Gastroesophageal sphincter (tissue), 4 donors: ENCODE measurements around the gene FANCL. TPM values are rescaled to one million over a fixed set of nuclear protein-coding genes. Genes with fewer than 3 reads are reported as not detected.
A peak's percentile ranks its signal among the peaks of the same experiment; 100 is the strongest.
"Not testable (repeated sequence)": the region's sequence is repeated elsewhere in the genome, so short reads cannot be mapped to it uniquely, and the experiment has no call there.

Experiments
- ATAC-seq: fragments of 150-250 bp; one replicate; pipeline ENCODE4 v1.9.1; 2016; ENCODE audit warnings: mild to moderate bottlenecking, moderate library complexity
- H3K27ac ChIP-seq, 4 donors: fragments of 200-600 bp; sonication (generic) in 3 of 4; 1 replicate in 3 of 4; 2 replicates in 1 of 4; pipeline ENCODE4 v1.5.1; 2016 to 2019
- H3K27me3 ChIP-seq: fragments of 200-600 bp; sonication (generic); one replicate; pipeline ENCODE4 v1.5.1; 2019
- H3K36me3 ChIP-seq, 2 donors: fragments of 200-600 bp; sonication (generic); one replicate each; pipeline ENCODE4 v1.5.1; 2019; ENCODE audit warnings: control low read depth in 1 of 2
- H3K4me1 ChIP-seq, 3 donors: fragments of 200-600 bp; sonication (generic); 1 replicate in 2 of 3; 2 replicates in 1 of 3; pipeline ENCODE4 v1.5.1; 2016 to 2019; ENCODE audit warnings: control low read depth in 2 of 3
- H3K4me3 ChIP-seq, 2 donors: fragments of 200-600 bp; sonication (generic); one replicate each; pipeline ENCODE4 v1.5.1; 2019; ENCODE audit warnings: mild to moderate bottlenecking in 1 of 2, moderate library complexity in 1 of 2
- H3K9me3 ChIP-seq, 3 donors: fragments of 200-600 bp; sonication (generic); one replicate each; pipeline ENCODE4 v1.5.1; 2017 to 2019; ENCODE audit warnings: control low read depth in 2 of 3
- CTCF ChIP-seq, 4 experiments: fragments of 200-600 bp in 2 of 4; fragments of 450-650 bp in 2 of 4; sonication (generic) in 1 of 4; IDR thresholded peaks; one replicate each; pipeline ENCODE4 v1.5.1; 2017 to 2019; ENCODE audit warnings: antibody characterized with exemption in 4 of 4, mild to moderate bottlenecking in 2 of 4, moderate library complexity in 2 of 4
- EP300 ChIP-seq: sonication (generic); formaldehyde crosslinking; IDR thresholded peaks from one replicate; pipeline ENCODE4 v1.6.1; 2017; ENCODE audit warnings: antibody characterized with exemption, mild to moderate bottlenecking
- POLR2A ChIP-seq, 2 donors: fragments of 450-650 bp; IDR thresholded peaks; one replicate each; pipeline ENCODE4 v1.6.1; 2017; ENCODE audit warnings: antibody characterized with exemption in 2 of 2, mild to moderate bottlenecking in 2 of 2, moderate library complexity in 1 of 2
- POLR2AphosphoS5 ChIP-seq: sonication (generic); formaldehyde crosslinking; IDR thresholded peaks from one replicate; pipeline ENCODE4 v1.6.1; 2017; ENCODE audit warnings: antibody characterized with exemption
- WGBS, 2 donors: methylation state at CpG; one replicate each; pipeline ENCODE4 v1.1.5; 2018; ENCODE audit warnings: low coverage in 1 of 2; 5-methylcytosine and 5-hydroxymethylcytosine counted together
- total RNA-seq, 4 donors: library from RNA; depleted of rRNA; stranded (reverse); fragments of >200 nt; gene quantifications; one replicate each; pipeline ENCODE4 v1.1.0, GENCODE V29; 2016

Gene FANCL
- total RNA-seq, result 10 to 100 TPM in 3 of 4 donors, 1 to 10 TPM in 1; 8.2 to 22.5 (median 15.3) TPM

DNA sequence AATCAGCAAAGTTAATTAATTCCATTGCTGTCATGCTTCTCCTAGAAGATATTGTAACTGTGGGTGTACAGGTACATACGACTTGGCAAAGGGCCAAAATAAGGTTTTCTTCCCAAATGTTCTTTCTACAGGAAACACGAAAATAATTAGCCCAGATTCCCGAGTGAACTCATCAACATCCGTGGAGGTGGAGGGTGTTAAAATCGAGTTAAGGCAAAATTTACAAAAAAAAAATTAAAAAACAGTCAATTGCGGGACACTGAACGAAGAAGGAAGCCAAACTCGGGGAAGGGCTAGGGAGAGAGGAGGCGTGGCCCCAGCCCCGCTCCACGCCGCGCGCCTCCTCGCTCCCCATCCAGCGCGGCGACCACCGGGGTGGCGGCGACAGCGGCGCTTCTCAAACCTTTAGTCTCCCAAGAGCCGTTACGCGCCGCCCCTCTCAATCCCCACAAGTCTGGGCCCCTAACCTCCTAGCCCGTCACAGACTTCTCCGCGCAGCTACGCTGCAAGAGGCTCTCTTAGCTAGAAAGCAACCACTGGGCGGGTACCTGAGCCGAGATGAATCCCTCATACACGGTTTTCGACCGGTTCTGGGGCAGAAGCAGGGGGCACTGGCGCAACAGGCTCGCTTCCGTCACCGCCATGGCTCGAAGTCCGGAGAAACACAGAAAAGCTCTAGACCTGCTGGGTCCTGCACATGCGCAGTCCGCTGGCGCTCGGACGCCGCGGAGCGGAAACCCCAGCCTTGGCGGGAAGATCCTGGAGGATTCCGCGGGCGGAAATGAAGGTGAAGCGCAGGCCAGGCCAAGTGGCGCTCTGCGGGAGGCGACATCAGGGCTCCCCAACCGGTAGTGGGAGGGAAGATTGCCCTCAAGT is at the start of gene FANCL:
TSS of gene FANCL (minus strand) at position 656 of the 876 bp plus-strand sequence. CDS start at position 644, 12 bp downstream.
- no peaks in the 10 kb centered on the region for H3K27me3 ChIP-seq
- H3K4me3 ChIP-seq, result peak within 1 kb of the TSS; percentile 72 to 87
- no peaks in the 10 kb centered on the region for H3K9me3 ChIP-seq
- WGBS, 2 donors, result 0% methylated on average over 10 to 13 of the region's 59 CpGs
- peaks cover 0 to 20% (median 0%) of the 10 kb centered on the region in 3 donors for H3K4me1 ChIP-seq
- ATAC-seq, result peak; percentile 94
- TF ChIP-seq POLR2A (IDR thresholded peaks at IDR 0.05) (peak; percentile 13 to 19), POLR2AphosphoS5 (peak; percentile 53), EP300 (no peak), CTCF (IDR thresholded peaks at IDR 0.05) (peak in 1 of 4 experiments; percentile 35)
- H3K27ac ChIP-seq, result peak within 1 kb of the TSS; percentile 51 to 90 (median 78)
- H3K36me3 ChIP-seq, result no peaks in the 10 kb centered on the region

- TF ChIP-seq POLR2A (IDR thresholded peaks at IDR 0.05) (no peak), EP300 (no peak), POLR2AphosphoS5 (no peak), CTCF (IDR thresholded peaks at IDR 0.05) (no peak)
- WGBS, 2 donors, result 67 to 75% methylated on average over 2 to 3 of the region's 3 CpGs
- H3K4me1 ChIP-seq, result no peaks in the 10 kb centered on the region
Measured at GRCh38 chr2:58289029-58289428, 47.9 kb upstream of the FANCL start.

DNA sequence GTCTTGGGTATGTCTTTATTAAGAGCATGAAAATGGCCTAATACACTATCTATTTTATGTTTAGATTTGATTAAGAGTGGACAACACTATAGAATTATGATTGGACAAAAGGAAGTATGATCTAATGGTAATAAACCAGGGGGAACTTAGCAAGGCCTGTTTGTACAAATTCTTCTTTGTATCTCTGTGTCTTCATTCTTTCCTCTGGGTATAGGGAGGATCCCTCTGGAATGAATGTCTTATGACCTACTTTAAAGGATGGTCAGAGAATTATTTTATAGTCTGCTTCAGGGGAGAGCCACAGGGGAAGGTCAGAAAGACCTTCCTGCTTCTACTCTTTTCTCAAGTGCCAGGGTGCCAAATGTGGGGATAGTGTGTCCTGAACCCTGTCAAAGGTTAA is 42.8 kb upstream of the FANCL start:
- H3K36me3 ChIP-seq, result no peaks in the 10 kb centered on the region
- no peak for ATAC-seq
- TF ChIP-seq CTCF (IDR thresholded peaks at IDR 0.05) (no peak), POLR2AphosphoS5 (no peak), POLR2A (IDR thresholded peaks at IDR 0.05) (no peak), EP300 (no peak)
- no peaks in the 10 kb centered on the region for H3K27me3 ChIP-seq
- H3K4me1 ChIP-seq, result no peaks in the 10 kb centered on the region
- H3K27ac ChIP-seq, result no peak overlapping the region
- H3K9me3 ChIP-seq, result no peaks in the 10 kb centered on the region
- H3K4me3 ChIP-seq, result no peak overlapping the region

More at GRCh38 chr2:58289029-58289428, 47.9 kb upstream of the FANCL start:
- no peaks in the 10 kb centered on the region for H3K36me3 ChIP-seq
- H3K27ac ChIP-seq, result no peak overlapping the region
- no peaks in the 10 kb centered on the region for H3K9me3 ChIP-seq
- no peak for ATAC-seq
- H3K4me3 ChIP-seq, result no peak overlapping the region
- no peaks in the 10 kb centered on the region for H3K27me3 ChIP-seq

DNA sequence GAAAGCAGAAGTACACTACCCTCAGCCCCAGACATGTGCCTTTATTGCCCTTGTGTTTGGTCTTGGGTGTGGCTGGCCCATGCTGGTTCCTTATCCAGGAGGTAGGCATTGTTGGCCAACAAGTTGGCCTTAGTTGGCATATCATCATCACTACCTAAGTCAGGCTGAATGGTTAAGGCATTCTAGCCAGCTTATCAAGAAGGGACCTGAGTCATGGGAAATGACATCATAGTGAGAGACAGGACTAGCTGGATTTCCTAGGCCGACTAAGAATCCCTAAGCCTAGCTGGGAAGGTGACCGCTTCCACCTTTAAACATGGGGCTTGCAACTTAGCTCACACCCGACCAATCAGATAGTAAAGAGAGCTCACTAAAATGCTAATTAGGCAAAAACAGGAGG is 34.0 kb upstream of the FANCL start:
- not testable (repeated sequence) for H3K4me1 ChIP-seq, ATAC-seq, H3K4me3 ChIP-seq, H3K9me3 ChIP-seq, H3K36me3 ChIP-seq, H3K27ac ChIP-seq, H3K27me3 ChIP-seq
- 85 to 100% methylated on average over 1 to 3 of the region's 3 CpGs for WGBS, 2 donors

DNA sequence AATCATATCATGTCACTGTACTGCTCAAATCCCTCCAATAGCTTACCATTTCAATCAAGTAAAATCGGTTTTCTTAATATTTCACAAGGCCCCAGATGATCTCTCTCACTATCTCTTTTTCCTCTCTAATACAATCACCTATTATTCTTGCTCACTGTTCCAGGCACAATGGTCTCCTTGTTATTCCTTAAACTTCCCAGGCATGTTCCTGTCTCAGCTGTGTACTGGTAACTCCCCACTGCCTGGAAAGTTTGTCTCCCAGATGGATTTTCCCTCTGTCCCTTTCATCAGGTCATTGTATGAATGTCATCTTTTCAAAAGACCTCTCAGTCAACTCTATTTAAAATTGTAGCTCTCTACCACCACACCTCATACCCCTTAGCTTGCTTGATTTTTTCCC is 30.7 kb upstream of the FANCL start:
- Histone ChIP-seq H3K27ac (no peak overlapping the region), H3K27me3 (no peaks in the 10 kb centered on the region), H3K36me3 (no peaks in the 10 kb centered on the region), H3K9me3 (no peaks in the 10 kb centered on the region), H3K4me3 (no peak overlapping the region), H3K4me1 (no peaks in the 10 kb centered on the region)
- ATAC-seq, result no peak
- 54 to 88% methylated on average over 1 of the region's 1 CpG for WGBS, 2 donors
- TF ChIP-seq POLR2AphosphoS5 (no peak), CTCF (IDR thresholded peaks at IDR 0.05) (no peak), POLR2A (IDR thresholded peaks at IDR 0.05) (no peak), EP300 (no peak)
